ENCODE measurements around the gene C9.
"Not testable (repeated sequence)": the region's sequence is repeated elsewhere in the genome, so short reads cannot be mapped to it uniquely, and the experiment has no call there.

C9 gene

DNA sequence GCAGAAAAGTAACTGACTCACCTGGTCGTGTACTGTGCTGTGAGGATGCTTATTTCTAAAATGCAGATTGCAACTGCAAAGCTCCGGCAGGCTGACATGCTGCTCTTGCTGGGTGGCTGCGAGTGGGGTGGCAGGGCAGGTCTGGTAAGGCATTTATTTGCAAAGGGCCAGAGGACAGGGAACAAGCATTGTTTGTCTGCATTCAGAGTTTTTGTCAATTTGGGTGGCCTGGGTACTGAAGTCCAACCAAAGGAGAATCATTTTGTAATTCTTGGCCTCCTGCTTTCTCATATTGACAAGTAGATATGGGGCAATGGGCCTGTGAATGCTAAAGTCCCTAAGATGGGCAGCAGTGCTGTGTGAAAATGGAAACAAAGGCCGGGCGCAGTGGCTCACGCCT is at the start of gene C9:
Gene C9, minus strand, starts transcription at position 129 of the 400 bp plus-strand sequence. Its CDS starts 31 bp downstream, at position 98.
- DNase-seq, result no peak

GRCh38 chr5:39413771-39414170 is 49.5 kb upstream of the C9 start:
- DNase-seq, result no peak

DNA sequence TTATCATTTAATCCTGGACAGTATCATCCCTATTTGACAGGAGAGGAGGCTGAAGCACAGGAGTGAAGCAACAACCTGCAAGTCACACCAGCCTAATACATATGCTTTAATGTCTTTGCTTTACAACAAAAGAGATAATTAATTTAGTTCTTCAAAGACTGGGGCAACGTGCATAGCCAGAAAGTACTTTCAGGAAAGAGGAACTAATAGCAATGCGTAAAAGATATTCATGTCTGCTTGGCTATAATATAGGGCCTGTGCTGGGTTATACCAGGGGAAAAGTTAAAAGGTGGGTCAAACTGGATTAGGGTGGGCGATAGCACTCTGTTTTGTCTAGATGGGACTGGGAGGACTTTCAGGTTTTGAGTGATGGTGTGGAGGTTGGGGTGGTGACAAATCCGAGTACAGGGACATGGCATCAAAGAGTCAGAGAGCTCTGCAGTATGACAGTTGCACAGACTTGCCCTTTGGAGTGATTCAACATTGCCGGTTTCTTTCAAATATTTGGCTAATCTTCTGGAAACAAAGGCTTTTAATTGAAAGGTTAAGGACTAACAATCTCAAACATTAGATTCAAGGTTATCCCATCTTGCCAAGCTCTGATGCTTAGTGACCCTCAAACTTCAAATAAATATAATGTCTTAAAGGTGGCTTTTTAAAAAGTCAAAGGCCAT is 48.6 kb upstream of the C9 start:
- no peak for DNase-seq

GRCh38 chr5:39411985-39412384 is 47.7 kb upstream of the C9 start:
- no peak for DNase-seq

DNA sequence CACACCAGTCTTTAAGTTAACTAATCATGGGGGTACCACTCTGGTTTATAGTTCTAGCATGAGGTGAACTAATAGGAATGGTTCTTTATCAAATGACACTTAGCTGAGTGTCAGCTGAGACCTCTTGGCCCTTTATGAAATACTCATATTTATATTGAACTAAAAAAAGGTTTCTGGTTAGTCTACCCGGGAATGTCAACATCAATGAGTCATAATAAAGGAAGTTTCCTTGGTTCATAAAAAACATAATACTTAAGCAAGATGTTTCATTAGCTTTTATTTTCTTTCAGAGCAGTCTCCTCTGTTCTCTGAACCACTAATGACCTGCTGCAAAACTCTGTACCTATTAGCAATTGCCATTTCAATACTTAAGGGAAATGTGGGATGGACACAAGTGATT is 46.8 kb upstream of the C9 start:
- DNase-seq, result no peak

- DNase-seq, result no peak
Measured at GRCh38 chr5:39409033-39409432, 44.7 kb upstream of the C9 start.

GRCh38 chr5:39405083-39405843 is 41.0 kb upstream of the C9 start:
- DNase-seq, result no peak

- DNase-seq, result not testable (repeated sequence)
Measured at GRCh38 chr5:39403761-39404160, 39.5 kb upstream of the C9 start.

DNA sequence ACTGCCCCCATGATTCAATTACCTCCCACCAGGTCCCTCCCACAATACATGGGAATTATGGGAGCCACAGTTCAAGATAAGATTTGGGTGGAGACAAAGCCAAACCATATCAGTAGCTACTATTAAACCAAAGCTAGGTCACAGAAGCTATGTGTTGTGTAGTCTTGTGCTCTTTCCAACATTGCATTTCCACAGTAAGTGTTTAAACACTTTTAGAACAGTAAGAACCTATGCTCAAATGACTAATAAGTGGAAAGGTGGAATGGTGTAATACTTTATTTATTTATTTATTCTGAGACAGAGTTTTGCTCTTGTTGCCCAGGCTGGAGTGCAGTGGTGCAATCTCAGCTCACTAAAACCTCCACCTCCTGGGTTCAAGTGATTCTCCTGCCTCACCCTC is 37.8 kb upstream of the C9 start:
- not testable (repeated sequence) for DNase-seq

GRCh38 chr5:39400713-39401578 is 36.7 kb upstream of the C9 start:
- no peak for DNase-seq

DNA sequence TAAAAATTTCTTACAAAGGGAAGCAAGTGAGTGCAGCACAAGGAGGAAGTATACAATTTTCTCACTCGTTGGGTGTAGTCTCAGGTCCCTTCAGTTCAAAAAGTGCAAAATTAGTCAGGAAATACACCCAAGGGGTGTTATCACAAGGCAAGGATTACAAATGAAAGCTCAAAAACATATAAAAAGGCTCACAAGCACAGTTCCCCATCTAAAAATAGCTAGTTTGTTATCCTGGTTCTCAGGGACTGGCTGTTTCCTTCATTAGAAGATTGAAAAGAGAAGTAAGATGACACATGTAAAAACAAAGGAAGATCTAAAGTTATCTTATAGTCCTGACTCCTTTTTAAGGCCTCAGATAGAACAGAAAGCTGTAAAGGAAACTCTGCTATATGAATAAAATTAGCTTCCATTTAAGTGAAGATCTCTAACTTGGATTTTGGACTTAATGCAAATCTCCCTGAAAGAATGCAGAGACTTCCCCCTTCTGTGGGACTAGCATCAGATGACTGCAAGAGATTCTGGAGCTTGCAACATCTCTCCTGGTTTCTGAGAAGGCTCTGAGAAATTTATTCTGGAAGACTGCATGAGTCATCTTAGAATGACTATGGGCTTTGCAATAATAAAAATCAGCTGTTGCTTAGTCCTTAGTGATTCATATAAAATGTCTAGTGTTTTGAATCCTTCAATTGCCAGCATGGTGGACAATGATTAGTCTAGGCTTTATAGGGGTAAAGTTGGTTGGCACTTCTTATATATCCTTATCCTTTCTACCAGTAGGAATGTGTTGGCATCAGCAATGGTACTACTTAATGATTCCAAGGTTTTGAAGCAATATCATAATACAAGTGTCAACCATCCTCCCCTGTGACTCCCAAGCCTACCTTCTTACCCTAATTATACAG is 35.1 kb upstream of the C9 start:
- peak in 3 of 58 donors; percentile 3 to 17 (median 9) for DNase-seq

DNA sequence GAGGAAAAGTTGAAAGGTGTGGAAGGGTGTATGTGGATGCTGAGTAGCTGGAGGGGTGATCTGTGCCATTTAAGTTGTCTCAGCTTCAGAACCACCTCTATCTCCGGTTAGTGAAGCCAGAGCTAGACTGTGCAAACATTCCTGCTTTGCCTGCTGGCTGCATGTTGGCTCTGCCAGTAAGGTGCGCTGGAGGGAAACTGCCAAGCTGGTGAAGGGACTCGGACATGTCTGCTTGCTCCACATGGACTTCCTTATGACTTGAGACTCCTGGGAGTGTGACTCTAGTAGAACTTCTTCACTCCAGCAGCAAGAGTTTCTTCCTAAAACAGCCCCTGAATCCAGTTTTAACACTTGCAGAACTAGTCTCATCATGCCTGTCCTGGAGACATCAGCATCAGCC is 32.5 kb upstream of the C9 start:
- DNase-seq, result no peak

GRCh38 chr5:39395521-39395920 is 31.2 kb upstream of the C9 start:
- no peak for DNase-seq

DNA sequence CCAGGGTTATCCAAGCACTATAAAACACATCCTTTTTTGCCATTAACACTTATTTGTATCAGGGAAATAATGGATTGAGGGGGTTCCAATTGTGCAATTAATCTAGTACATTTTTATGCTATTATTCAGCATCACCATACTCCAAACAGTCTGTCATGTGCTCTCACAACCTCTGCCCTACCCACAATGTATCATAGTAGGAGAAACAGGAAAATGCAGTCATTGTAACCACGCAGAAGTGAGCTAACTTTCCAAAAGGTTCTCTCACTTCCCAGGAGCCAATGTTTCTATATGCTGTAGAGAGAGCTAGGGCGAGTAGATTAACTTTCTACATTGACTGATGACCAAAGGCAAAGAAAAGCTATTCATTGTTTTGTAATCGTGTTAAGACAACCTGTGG is 30.7 kb upstream of the C9 start:
- no peak for DNase-seq

DNA sequence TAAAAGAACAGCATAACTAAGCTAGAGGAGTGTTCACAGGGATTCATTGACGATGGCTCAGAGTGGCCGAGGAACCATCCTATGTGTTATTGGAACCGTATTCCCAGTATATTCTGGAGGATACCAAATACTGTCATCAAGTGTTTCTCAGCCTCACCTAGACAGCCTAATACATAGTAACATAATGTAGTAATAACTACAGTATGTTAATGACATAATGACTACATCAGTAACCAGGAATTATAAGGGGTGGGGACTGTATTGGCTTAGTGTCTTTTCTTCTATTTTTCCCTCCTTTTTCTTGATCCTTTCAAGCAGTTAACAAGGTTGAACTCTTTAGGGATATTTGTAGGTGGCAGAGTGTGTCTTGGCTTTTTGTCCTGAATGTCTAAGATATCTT is 26.6 kb upstream of the C9 start:
- no peak for DNase-seq

- no peak for DNase-seq
Measured at GRCh38 chr5:39387293-39387692, 23.0 kb upstream of the C9 start.

DNA sequence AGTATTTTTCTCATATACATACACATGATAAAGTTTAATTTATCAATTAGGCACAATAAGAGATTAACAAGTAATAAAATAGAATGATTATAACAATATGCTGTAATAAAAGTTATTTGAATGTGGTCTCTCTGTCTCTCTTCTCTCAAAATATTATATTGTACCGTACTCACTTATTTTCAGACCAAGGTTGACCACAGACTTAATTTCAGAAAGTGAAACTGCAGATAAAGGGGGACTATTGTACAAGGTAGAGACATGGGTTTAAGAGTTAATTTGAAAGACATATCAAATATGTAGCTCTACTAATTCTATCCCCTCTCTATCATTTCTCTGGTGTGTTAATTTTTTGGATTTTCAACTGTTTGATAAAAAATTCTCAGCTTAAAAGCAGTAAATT is 20.0 kb upstream of the C9 start:
- DNase-seq, result no peak

GRCh38 chr5:39381376-39381775 is 17.1 kb upstream of the C9 start:
- DNase-seq, result no peak

GRCh38 chr5:39379693-39380092 is 15.4 kb upstream of the C9 start:
- DNase-seq, result peak in 3 of 58 donors; percentile 2 to 6 (median 5)

GRCh38 chr5:39377613-39378012 is 13.3 kb upstream of the C9 start:
- no peak for DNase-seq

- DNase-seq, result peak in 10 of 58 donors; percentile 1 to 40 (median 8)
Measured at GRCh38 chr5:39376293-39376714, 12.0 kb upstream of the C9 start.

All from anterior cingulate cortex (tissue), 58 donors.